Omental fat pad (tissue), 4 donors: ENCODE measurements around the gene MARCHF7. TPM values are rescaled to one million over a fixed set of nuclear protein-coding genes. Genes with fewer than 3 reads are reported as not detected.

Experiments
- ATAC-seq: fragments of 150-250 bp; one replicate; pipeline ENCODE4 v1.9.1; 2016; ENCODE audit warnings: mild to moderate bottlenecking, moderate library complexity; ENCODE audit not compliant: low FRiP score
- DNase-seq: peaks from one replicate; pipeline ENCODE4 v3.0.0-alpha.2; 2019; ENCODE audit warnings: low spot score
- total RNA-seq, 4 donors: library from RNA; depleted of rRNA; stranded (reverse); fragments of >200 nt; gene quantifications; one replicate each; pipeline ENCODE4 v1.1.0, GENCODE V29; 2016
- TF ChIP-seq, protein P1 (sequence below), 3 donors: fragments of 450-650 bp; IDR thresholded peaks; one replicate each; pipeline ENCODE4 v1.5.1; 2016 to 2017; ENCODE audit warnings: antibody characterized with exemption in 3 of 3, mild to moderate bottlenecking in 3 of 3, moderate library complexity in 2 of 3

MARCHF7 gene
- total RNA-seq, 4 donors from 2014 or later: 70.2 to 114 (median 81.5) TPM

- TF ChIP-seq, protein P1, sequence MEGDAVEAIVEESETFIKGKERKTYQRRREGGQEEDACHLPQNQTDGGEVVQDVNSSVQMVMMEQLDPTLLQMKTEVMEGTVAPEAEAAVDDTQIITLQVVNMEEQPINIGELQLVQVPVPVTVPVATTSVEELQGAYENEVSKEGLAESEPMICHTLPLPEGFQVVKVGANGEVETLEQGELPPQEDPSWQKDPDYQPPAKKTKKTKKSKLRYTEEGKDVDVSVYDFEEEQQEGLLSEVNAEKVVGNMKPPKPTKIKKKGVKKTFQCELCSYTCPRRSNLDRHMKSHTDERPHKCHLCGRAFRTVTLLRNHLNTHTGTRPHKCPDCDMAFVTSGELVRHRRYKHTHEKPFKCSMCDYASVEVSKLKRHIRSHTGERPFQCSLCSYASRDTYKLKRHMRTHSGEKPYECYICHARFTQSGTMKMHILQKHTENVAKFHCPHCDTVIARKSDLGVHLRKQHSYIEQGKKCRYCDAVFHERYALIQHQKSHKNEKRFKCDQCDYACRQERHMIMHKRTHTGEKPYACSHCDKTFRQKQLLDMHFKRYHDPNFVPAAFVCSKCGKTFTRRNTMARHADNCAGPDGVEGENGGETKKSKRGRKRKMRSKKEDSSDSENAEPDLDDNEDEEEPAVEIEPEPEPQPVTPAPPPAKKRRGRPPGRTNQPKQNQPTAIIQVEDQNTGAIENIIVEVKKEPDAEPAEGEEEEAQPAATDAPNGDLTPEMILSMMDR (IDR thresholded peaks at IDR 0.05): no peak
- ATAC-seq (no peak), DNase-seq (no peak)
Measured at GRCh38 chr2:159694500-159695040, 17.7 kb upstream of the MARCHF7 start.

GRCh38 chr2:159695795-159696448 is 16.4 kb upstream of the MARCHF7 start:
- DNase-seq: no peak
- no peak for ATAC-seq
- TF ChIP-seq, protein P1 (IDR thresholded peaks at IDR 0.05): no peak

DNA sequence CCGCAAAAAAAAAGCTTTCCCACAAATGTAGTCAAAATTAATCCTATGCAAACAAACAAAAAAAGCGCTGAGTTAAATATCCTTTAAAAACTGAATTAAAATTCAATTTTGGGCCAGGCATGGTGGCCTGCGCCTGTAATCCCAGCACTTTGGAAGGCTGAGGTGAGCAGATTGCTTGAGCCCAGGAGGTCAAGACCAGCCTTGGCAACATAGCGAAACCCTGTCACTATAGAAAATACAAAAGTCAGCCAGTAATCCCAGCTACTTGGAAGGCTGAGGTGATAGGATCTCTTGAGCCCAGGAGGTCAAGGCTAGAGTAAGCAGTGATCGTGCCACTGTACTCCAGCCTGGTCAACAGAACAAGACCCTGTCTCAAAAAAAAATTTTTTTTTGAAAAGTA is 8.8 kb upstream of the MARCHF7 start:
- DNase-seq: no peak
- TF ChIP-seq, protein P1 (IDR thresholded peaks at IDR 0.05): no peak

DNA sequence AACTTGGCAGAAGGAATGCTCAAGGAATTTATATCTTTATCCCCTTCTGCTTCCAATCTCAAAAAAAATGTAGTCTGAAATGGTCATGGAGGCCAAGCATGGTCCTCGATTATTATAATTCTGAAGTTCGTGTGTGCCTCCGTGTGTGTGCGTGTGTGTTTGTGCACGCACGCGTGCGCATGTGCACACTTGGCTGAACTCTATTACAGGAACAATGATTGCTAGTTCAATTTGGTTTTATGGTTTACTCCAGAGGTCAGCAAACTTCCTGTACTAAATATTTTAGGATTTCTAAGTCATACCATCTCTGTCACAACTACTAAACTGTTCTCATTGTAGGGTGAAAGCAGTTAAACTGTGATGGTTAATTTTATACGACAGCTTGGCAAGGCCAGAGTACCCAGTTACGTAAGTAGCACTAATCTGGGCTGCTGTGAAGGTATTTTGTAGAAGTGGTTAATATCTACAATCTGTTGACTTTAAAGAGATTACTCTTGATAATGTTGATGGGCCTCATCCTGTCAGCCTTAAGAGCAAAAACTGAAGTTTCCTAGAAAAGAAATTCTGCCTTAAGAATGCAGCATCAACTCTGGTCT is 5.8 kb upstream of the MARCHF7 start:
- ATAC-seq (no peak), DNase-seq (no peak)
- TF ChIP-seq, protein P1 (IDR thresholded peaks at IDR 0.05): no peak

More for the DNA sequence above, 8.8 kb upstream of the MARCHF7 start:
- no peak for ATAC-seq

- no peak for DNase-seq
- TF ChIP-seq, protein P1 (IDR thresholded peaks at IDR 0.05): no peak
- ATAC-seq: no peak
Measured at GRCh38 chr2:159708066-159708760, 4.1 kb upstream of the MARCHF7 start.

DNA sequence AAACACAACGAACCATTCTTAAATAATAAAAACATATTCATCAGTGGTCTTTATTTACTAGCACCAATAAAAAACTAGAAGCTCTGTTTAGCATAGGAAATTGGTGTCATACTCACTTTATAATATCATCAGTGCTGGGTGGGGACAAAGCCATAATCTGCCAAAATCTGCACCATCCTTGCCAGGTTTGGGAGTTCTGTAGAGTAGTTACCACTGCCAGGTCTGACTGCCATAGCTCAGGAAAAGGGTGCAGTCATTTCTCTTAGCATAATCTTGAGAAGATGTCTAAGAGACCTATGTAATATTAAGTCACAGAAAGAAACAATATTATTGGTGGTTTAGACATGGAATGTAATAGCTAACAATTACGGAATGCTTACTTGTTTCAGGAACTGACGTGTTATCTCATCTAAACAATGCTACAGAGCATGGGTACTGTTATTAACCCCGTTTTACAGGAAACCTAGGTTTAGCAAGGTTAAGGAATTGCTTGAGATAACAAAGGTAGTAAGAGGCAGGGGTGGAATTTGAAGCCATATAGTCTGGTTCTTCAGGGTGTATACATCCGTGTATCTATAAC is 1.6 kb upstream of the MARCHF7 start:
- no peak for DNase-seq
- no peak for ATAC-seq
- TF ChIP-seq, protein P1 (IDR thresholded peaks at IDR 0.05): no peak
